ENCODE results near the gene CFAP221.
A peak's percentile ranks its signal among the peaks of the same experiment; 100 is the strongest.
"Not testable (repeated sequence)": the region's sequence is repeated elsewhere in the genome, so short reads cannot be mapped to it uniquely, and the experiment has no call there.

Gene CFAP221

DNA sequence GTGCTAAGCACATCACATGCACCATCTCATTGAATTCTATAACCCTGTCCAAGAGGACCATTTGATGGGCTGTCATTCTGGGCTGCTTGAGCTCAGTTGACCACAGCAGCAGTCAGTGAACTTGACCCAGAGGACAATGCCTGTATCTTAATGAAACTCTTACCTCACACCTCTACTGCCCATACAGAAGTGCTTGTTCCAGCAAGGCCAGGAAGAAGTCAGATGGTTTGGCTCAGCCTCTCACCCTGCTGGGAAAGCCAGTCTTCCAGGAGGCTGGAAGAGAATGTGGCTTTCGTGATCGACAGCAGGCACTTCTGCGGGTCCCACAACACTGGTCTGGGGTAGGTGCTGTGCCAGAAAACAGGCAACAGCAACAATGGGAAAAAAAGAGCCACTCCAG is 47.3 kb downstream of the CFAP221 start:
- no peak for DNase-seq

DNA sequence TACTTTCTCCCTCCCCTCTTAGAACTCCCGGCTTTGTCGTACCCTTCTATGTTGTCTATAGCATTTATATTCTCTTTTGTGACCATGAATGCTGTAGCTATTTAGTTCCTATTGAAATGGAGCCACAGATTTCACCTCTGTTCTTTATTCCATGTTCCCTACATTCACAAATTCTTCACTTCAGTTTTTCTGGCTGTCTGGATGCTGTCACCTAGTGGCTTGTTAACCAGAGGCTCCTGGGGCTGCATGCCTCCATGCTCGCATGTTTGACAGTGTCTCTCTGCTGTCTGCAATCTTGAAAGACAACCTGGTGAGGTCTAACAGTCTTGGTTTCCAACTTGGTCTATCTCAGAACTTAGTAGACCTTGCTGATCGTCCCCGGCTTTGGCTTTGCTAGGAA is 48.2 kb downstream of the CFAP221 start:
- DNase-seq: no peak

DNA sequence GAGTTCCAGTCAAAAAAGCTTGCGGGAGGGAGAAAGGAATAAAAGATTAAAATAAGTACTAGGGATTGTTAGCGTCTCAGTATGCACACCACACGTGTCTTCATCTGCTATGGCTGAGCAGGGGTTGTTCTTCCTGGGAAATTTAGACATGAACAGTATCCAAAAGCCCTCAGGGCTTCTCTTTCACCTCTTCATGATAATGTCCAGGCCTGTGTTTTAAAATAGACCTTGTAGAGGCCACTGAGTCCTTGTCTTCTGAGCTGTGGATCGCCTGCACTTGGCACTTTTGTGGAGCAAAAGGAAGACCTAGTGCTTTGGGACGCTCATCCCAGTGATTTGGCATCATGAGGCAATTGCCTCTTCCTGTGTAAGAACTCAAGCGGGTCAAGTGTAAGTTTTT is 52.4 kb downstream of the CFAP221 start:
- DNase-seq: no peak

DNA sequence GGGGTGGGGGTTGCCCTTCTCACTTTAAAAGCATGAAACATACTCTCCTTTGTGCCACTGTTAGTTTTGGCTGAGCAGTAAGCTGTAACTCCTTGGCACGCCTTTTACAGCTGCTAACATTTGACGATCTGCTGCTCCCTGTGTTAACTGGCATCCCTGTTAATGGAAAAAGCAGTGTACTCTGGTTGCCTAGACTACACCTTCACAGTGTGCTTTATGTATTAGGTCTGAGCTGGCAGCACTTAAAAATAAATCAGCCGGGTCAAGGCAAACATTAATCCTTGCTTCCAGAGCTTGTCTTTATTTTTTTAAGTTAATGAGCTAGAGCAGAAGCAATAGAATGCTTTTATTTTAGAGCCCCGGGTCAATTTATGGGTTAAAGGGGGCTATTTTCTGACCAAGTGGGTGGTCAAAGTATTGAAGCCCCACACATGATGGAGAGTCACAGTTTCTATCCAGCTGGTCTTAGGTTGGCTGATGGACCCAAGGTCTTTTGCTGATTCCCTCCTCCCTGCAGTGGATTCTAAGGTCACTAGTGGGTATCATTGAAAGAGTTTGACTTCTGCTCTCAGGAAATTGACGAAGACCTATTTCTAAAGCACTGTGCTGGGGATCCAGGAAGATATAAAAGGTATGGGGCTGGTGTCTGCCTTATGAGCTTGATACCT is 54.5 kb downstream of the CFAP221 start:
- DNase-seq: peak; percentile 87

DNA sequence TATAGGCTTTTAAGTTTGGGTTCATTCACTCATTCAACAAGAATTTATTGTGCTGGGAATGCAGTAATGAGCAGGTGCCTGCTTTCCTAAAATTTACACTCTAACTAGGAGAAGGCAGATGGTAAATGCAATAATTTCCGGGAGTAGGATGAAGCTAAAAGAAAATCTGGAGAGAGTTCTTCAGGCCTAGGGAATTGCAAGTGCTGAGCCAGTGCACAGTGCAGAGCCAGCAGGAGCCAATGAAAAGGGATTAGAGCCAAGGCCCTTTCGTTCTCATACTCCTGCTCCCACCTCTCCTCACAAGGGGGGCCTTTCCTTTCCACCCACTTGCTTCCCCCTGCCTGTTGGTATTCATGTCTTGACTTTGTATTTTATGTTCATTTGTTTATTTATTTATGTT is 55.1 kb downstream of the CFAP221 start:
- DNase-seq: no peak

DNA sequence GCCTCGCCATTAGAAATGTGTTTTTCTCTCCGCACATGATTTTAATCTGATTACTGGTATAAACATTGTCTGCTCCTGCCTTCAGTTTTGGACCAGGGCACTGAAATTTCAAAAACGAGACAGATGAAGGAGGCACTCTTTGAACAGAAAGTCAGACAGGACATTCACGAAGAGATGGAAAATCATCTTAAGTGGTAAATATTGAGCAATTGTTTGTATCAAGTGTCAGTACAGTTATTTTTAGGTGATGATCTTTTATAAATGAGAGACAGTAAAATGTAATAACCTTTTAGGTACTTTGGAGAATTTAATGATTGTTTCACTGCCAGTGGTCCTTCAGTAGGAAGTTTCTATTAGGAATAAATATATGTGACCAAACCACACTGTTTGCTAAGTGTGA is 60.8 kb downstream of the CFAP221 start:
- DNase-seq: no peak

DNA sequence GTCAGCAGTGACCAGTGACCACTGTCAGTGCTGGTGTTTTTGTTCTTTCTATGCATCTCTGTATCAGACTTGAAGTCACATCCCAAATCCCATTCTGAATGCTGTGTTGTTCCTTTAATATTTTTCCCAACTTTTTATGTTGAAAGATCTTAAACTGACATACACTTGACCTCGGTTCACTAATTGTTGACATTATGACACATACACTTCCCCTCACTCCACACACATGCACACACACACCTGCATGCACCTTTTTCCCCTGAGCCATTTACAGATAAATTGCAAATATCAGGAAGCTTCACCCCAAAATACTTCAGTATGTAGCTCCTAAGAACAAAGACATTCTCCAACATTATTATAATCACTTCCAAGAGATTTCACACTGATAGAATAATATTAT is 62.4 kb downstream of the CFAP221 start:
- no peak for DNase-seq

DNA sequence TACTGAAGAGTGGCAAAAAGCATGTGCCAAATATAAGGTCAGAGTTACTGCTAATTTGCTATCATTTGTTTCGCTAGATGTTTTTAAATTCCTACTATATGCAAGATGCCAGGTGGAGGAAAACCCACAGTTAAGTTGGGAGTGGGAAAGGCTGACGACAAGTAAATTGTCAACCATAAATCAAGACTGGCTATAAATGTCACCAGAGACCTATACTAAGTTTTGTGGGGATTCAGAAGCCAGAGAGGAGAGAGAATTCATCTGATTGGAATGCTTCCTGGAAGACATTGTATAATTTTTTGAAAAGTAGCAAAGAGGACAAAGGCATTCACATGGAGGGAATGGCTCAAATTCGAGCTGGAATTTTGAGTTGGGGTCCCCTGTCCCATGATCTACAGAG is 64.3 kb downstream of the CFAP221 start:
- DNase-seq: no peak

DNA sequence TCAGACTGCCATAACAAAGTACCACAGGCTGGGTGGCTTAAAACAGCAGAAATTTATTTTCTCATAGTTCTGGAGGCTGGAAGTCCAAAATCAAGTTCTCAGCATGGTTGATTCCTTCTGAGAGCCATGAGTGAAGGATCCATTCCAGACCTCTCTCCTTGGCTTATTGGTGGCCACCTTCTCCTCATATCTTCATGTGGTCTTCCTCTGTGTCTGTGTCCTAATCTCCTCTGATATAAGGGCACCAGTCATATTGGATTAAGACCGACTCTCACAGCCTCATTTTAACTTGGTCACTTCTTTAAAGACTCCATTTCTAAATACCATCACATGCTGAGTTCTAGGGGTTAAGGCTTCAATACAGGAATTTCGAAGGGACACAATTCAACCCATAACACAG is 65.1 kb downstream of the CFAP221 start:
- no peak for DNase-seq

DNA sequence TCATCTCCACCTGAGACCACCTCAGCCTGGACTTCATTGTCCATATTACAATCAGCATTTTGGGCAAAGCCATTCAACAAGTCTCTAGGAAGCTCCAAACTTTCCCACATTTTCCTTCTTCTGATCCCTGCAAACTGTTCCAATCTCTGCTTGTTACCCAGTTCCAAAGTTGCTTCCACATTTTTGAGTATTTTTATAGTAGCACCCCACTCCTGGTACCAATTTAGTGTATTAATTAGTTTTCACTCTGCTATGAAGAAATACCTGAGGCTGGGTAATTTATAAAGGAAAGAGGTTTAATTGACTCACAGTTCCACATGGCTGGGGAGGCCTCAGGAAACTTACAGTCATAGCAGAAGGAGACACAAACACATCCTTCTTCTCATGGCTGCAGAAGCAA is 69.9 kb downstream of the CFAP221 start:
- not testable (repeated sequence) for DNase-seq

DNA sequence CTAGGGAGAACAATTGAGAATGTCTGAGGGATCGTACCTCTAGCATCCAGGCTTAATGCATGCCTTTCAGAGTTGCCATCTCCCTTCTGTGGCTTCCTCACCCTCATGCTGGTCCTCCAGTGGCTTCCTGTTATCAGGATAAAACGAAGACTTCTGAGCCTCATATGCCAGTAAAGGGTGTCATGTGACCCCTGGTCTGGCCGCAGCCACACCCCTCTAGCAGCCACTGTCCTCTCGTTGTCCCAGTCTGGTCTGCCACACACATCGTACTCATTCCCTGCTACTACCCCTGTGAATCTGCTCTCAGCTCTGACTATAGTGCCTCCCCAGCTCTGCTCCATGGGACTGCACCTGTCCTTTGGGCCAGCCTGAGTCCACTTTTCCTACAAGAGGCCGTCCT is 72.2 kb downstream of the CFAP221 start:
- DNase-seq: no peak

DNA sequence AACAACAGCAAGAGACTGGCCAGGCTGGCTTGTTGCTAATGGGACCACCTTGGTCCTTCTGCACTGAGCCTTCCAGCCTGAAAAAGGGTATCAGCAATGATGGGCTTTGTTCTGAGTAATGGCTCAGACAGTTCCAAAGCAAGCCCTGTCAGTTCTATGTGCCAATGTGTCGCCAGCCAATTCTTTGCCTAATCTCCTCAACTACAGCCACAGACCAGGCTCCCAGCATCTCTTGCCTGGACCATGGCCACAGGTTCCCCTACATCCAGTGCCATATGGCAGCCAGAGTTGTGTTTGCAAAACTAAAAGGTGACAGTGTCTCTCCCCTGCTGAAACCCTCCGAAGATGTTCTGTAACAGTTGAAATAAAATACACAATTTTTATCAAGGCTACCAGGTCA is 73.2 kb downstream of the CFAP221 start:
- no peak for DNase-seq

DNA sequence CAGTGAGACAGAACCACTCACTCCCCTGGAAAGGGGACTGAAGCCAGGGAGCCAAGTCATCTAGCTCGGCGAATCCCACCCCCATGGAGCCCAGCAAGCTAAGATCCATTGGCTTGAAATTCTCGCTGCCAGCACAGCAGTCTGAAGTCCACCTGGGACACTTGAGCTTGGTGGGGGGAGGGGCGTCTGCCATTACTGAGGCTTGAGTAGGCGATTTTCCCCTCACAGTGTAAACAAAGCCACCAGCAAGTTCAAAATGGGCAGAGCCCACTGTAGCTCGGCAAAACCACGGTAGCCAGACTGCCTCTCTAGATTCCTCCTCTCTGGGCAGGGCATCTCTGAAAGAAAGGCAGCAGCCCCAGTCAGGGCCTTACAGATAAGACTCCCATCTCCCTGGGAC is 74.5 kb downstream of the CFAP221 start:
- DNase-seq: not testable (repeated sequence)

DNA sequence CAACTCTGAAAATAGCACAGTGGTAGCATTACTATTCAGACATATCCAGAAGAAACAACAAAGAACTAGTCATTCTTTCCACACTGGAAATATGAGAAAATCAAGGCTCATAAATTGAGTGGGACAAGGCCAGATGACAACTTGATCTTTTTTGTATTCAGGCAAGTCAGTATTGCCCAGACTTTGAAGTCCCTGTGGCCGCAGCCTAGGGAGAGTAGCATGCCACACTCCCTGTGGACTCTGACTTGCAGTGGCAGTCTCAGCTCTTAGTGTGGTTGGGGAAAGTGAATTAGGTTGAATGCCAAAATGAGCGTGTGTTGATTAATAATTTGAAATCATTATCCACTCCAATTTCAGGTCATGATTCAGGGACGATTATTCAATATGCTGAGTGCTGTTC is 81.0 kb downstream of the CFAP221 start:
- DNase-seq: no peak

DNA sequence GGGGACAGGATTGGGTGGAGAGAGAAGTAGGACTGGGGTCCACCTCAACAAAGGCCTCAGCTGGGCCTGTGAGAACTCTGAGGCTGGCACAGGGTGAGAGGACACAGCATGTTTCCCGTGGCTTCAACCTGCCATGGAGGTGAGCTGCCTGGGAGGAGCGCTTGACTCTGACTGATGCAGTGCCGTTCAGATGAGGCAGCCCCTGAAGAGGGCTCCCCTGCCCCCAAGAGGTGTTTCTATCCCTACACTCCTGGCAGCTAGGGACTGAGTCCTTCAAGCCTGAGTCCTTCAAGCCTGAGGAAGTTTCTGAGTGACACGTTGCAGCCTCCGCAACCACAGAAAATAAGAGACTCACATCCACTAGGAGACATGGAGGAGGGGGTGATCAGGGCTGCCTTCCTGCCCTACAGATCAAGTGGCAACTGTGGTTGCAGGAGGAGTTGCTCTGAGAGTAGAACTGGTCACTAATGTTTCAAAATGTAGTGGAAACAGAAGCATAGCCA is 85.1 kb downstream of the CFAP221 start:
- DNase-seq: no peak

DNA sequence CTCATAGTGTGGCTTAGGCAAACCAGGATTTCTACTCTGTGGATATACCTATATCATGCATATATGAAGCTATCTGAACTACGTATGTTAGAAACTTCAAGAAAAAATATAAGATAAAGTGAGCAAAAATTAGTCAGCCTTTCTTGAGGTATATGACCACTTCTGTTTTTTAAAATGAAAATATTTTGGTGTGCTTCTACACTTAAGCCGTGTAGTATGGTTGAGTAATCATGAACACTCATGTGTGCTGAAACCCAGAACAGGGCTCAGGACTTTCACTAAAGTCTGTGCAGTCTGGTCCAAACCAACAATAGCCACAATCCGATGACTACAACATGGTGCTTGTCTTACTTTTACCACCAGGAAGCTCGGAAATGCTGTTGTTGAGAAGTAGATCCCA is 85.9 kb downstream of the CFAP221 start:
- no peak for DNase-seq

DNA sequence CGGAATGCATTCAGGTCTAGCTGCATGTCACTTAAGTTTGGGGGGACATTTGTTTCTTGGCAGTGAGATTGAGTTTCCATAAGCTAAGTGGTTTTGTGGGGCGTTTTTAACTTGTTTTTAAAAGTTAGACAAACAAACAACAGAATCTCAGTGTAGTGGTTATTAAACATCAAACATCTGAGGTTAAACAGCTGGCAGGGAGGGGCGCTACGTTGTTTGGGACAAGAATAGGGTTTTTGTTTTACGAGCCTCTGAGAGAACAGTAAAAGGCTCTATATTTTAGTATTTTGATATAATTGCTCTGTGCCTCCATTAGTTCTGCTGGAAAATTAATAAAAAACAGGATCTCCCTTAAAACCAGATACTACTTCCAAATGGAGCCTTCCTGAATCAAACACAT is 93.1 kb downstream of the CFAP221 start:
- no peak for DNase-seq

DNA sequence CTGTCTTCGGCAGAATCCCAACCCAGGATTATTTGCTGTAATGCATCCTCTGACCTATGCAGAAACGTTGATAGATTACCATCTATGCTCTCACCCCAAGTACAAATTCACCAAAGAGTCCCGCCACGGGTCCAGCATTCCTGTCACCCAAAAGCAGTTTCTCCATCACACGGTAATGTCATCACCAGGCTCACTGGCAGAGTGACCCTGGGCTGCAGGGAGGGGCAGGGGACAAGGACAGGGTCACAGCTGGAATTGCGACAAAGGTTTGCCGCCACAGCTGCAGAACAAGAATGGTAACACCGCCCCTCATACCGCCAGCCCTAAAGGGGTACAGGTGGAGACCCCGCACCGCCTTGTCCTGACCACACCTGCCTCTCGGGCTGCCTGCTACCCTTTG is 94.0 kb downstream of the CFAP221 start:
- DNase-seq: no peak

DNA sequence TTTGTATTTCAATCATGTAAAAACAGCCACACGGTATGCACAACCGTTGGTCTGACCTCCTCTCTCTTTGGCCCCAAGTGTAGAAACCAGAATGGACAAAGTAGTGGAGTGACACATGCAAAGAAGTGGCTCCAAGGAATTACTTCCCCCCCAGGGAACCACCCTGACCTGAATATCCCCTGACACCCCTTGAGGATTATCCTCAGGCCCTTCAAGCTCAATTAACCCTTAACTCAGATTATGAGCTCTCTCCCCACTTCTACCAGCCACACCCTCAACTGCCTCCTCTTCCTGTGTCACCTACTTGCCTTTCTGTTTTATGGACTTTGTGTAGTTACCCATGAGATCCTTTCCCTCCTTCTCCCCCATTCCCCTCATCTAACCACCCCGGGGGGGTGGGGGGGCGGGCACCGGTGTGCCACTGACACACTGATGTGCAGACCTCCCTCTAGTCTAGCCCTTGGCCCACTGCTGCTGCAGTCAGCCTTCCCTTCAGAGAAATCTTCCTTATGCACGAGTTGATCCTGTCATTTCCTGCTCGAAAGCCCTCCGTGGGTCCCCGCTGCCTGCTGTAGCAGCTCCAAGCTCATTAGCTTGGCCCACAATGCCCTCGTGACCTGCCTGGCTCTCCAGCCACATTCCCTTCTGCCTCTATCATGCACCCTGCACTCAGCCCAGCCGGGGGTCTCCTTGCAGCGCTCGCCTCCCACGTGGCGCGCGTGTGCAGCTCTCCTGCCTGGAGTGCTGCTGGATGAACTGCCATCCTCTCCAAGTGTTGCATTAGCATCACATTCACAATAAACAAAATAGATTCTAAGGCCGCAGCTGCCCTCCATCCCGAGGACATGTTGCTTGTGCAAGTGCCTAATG is 94.7 kb downstream of the CFAP221 start:
- DNase-seq: peak; percentile 29

DNA sequence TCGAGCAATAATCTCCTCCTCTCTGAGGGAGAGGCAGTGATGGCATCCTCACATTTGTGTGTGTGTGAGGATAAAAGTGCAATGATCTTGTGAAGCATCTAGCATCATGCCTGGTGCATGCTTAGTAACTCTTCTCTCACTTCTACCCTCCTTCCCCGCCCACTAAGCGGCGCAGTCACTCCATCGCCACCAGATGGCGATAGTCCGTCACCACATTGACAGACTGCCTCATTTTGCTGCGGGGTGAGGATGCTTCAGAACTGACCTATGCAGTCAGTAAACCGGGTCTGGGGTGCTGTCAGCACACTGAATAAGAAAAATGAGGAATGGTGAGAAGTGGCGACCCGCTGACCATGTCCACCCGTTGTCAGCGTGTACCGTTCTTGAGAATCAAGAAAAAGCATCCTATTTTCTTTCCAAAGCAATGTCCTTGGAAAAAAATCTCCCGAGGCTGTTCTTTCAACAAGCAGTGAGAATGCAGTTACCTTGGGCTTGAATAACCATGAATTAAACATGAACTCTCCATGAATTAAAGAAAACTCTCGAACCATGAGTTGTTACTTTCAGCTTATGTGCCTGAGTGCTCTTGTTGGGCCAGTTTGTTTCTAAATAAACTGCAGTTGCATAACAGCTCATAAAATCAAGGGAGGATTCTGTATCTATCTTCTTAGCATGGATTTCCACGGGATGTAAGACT is 97.5 kb downstream of the CFAP221 start:
- DNase-seq: peak; percentile 48

DNA sequence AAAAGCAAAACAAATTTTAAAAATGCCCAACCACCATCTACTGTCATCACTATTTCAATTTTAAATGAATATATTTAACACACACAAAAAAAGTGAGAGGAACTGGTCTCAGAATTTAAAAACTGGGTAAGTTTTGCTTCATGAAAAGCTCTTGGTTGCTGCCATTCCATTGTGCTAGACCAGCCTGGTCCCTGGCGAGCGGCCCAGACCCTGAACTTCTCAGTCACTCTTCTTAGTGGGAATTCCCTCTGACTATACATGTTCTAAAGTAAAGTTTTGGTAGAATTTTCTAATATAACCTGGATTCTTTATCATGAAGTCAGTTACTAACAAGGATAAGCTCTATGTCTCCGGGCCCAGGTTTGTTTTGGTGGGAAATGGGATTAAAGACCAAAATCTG is 99.9 kb downstream of the CFAP221 start:
- no peak for DNase-seq

DNA sequence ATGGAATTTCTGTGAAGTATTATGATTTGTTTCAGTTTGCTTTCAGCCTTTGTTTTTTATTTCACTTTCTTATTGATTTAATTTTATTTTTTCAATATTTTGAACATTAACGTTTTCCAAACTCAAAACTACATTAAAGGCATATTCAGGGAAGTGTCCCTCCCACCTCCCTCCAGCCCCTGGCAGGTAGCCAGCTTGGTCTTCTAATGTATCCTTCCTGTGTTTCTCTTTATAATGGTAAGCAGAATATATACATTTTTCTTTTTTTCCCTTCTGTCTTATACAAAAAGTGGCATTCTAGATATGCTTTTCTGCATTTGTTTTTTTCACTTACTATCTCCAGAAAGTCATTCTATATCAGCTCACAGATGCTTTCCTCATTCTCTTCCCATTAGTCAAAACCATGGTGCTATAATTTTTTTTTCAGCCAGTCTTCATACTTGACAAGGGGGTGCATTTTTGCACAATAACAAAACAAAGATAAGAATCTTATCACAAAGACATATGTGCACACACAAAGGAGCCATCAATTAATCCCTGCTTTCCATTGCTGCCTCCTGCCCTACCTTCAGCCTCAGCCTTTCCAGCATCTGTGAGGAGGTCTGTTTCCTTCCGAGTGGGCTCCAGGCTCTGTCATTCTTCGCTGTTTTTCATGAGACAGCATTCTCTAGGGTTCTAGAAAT is 101.1 kb downstream of the CFAP221 start:
- DNase-seq: no peak

DNA sequence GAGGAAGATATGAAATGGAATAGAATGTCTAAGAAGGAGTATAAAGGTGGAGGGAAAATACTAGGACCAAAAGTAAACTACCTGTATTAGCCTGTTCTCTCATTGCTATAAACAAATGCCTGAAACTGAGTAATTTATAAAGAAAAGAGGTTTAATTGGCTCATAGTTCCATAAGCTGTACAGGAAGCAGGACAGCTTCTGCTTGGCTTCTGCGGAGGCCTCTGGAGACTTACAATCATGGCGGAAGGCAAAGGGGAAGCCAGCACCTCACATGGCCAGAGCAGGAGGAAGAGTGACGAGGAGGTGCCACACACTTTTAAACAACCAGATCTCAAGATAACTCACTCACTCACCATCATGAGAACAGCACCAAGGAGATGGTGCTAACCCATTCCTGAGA is 101.9 kb downstream of the CFAP221 start:
- no peak for DNase-seq
